Kidney (tissue), 14 donors: ENCODE data around the gene AHCYL2. TPM values are rescaled to one million over a fixed set of nuclear protein-coding genes. Genes with fewer than 3 reads are reported as not detected.

ENCODE experiments used
- DNase-seq, 5 donors: peaks; one replicate each; pipeline ENCODE4 v3.0.0-alpha.2; 2013 to 2020
- FAIRE-seq: peaks from 2 replicates; lab custom pipeline; 2012; peaks lifted over from hg19 to GRCh38; lab: Jason Lieb, UNC
- H3K27ac ChIP-seq, 2 donors: one replicate each; pipeline ENCODE4 v1.7.0; 2013; ENCODE audit warnings: low read depth in 2 of 2, low read length in 2 of 2, inconsistent platforms in 1 of 2
- H3K27me3 ChIP-seq: one replicate; pipeline ENCODE4 v1.7.1; 2013; ENCODE audit warnings: low read length, inconsistent platforms; ENCODE audit not compliant: control insufficient read depth, insufficient read depth
- H3K36me3 ChIP-seq, 3 donors: one replicate each; pipeline versions ENCODE4 v1.7.0 to v1.7.1; 2013; ENCODE audit warnings: low read length in 3 of 3, control low read depth in 1 of 3, inconsistent platforms in 1 of 3; ENCODE audit not compliant: insufficient read depth in 3 of 3, control insufficient read depth in 2 of 3
- H3K4me1 ChIP-seq, 3 donors: one replicate each; pipeline versions ENCODE4 v1.7.0 to v1.7.1; 2013; ENCODE audit warnings: low read length in 3 of 3, inconsistent platforms in 1 of 3, low read depth in 1 of 3; ENCODE audit not compliant: control insufficient read depth in 2 of 3, insufficient read depth in 2 of 3
- H3K4me3 ChIP-seq, 3 donors: one replicate each; pipeline versions ENCODE4 v1.7.0 to v1.8.1; 2013; ENCODE audit warnings: low read length in 3 of 3, control low read depth in 1 of 3, inconsistent platforms in 1 of 3
- H3K9ac ChIP-seq, 3 donors: one replicate each; pipeline versions ENCODE4 v1.7.0 to v1.7.1; 2013; ENCODE audit warnings: low read length in 3 of 3, control low read depth in 1 of 3, inconsistent platforms in 1 of 3
- H3K9me3 ChIP-seq, 3 donors: one replicate each; pipeline versions ENCODE4 v1.7.0 to v1.7.1; 2013; ENCODE audit warnings: low read length in 3 of 3, control low read depth in 1 of 3, inconsistent platforms in 1 of 3; ENCODE audit not compliant: control insufficient read depth in 2 of 3, insufficient read depth in 1 of 3
- CTCF ChIP-seq: IDR thresholded peaks from 3 replicates; pipeline ENCODE4 v1.5.1; 2012; ENCODE audit warnings: mild to moderate bottlenecking, moderate library complexity, borderline replicate concordance; ENCODE audit not compliant: insufficient read depth; ENCODE audit errors: extremely low read depth
- intact Hi-C: fragments of 100-400 bp; cut with DNase I; formaldehyde crosslinking; loops from one replicate; pipeline ENCODE4 v1.11.1; 2022
- polyA plus RNA-seq: library from polyadenylated mRNA; stranded (reverse); fragments of 350-450 nt; fragmentation: Illumina TruSeq; extraction: RNeasy Lipid Tissue Mini Kit (QIAGEN cat#74804); gene quantifications from one replicate; pipeline ENCODE4 v1.2.3, GENCODE V29; 2014; ENCODE audit warnings: low read depth, low replicate concordance; ENCODE audit not compliant: insufficient read depth
- total RNA-seq: library from RNA; stranded (reverse); fragmentation: NEBNext Ultra II Directional; extraction: Animal tissue kit (Norgen Biotek cat#: 25700); gene quantifications from one replicate; pipeline ENCODE4 v1.2.1, GENCODE V29; 2021
- donor health status: control.
- donor health status: control.
- donor health status: control.
- donor health status: control.
- donor health status: control.
- donor health status: DM: yes; HTN: yes; CAD: no.
- donor health status: Normal renal cell carcinoma (clear cell type).

Gene AHCYL2
- total and polyA plus RNA-seq, 2 donors from 2014 or later: 19.5 to 25.2 TPM

- no peak for TF ChIP-seq CTCF
- intact Hi-C loops: no loop called here
Measured at GRCh38 chr7:129317450-129317849, 92.6 kb downstream of the AHCYL2 start.

GRCh38 chr7:129327076-129327475, 102.2 kb downstream of the AHCYL2 start:
- Histone ChIP-seq H3K9ac (no peak overlapping the region), H3K4me1 (no peaks in the 10 kb centered on the region)

More at GRCh38 chr7:129317450-129317849, 92.6 kb downstream of the AHCYL2 start:
- Histone ChIP-seq H3K4me3 (no peak overlapping the region), H3K9ac (no peak overlapping the region), H3K4me1 (no peaks in the 10 kb centered on the region), H3K36me3 (no peaks in the 10 kb centered on the region), H3K9me3 (no peaks in the 10 kb centered on the region), H3K27ac (no peak overlapping the region), H3K27me3 (no peaks in the 10 kb centered on the region)
- no peak for FAIRE-seq
- DNase-seq: no peak

GRCh38 chr7:129332254-129333035, 107.6 kb downstream of the AHCYL2 start:
- no peak overlapping the region for H3K4me3 ChIP-seq
- no peak for TF ChIP-seq CTCF
- no peaks in the 10 kb centered on the region for H3K9me3 ChIP-seq
- DNase-seq: no peak
- intact Hi-C loops: no loop called here
- no peaks in the 10 kb centered on the region for H3K27me3 ChIP-seq
- H3K9ac ChIP-seq: no peak overlapping the region
- H3K36me3 ChIP-seq: no peaks in the 10 kb centered on the region
- no peak overlapping the region for H3K27ac ChIP-seq
- no peaks in the 10 kb centered on the region for H3K4me1 ChIP-seq
- FAIRE-seq: no peak

More at GRCh38 chr7:129327076-129327475, 102.2 kb downstream of the AHCYL2 start:
- Histone ChIP-seq H3K4me3 (no peak overlapping the region), H3K9me3 (peaks cover 0 to 7% (median 3%) of the 10 kb centered on the region in 3 donors), H3K27me3 (no peaks in the 10 kb centered on the region), H3K36me3 (no peaks in the 10 kb centered on the region), H3K27ac (no peak overlapping the region)
- no peak for FAIRE-seq
- intact Hi-C loops: no loop called here
- TF ChIP-seq CTCF: no peak
- no peak for DNase-seq

DNA sequence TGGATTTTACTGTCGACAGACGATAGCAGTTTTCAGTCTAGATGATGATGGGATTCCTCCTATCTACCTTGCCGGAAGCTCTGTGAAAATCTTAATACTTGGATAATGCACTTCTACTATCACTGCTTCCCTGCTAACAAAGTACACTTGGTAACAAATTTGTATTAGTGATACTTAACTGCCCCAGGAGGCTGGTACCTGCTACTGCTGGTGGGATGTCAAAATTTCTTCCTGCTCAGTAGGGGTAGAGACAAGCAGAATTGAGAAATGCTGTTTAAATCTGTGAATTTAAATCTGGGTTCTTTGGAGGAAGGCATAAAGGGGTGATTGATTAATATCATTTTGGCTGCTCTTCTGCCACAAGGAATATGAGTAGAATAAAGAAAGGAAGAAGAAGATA, 109.6 kb downstream of the AHCYL2 start:
- H3K4me1 ChIP-seq: no peaks in the 10 kb centered on the region
- FAIRE-seq (no peak), DNase-seq (no peak)
- H3K4me3 ChIP-seq: no peak overlapping the region
- no peak overlapping the region for H3K9ac ChIP-seq
- intact Hi-C loops: no loop called here
- H3K27me3 ChIP-seq: no peaks in the 10 kb centered on the region
- no peak for TF ChIP-seq CTCF
- no peaks in the 10 kb centered on the region for H3K9me3 ChIP-seq
- no peak overlapping the region for H3K27ac ChIP-seq
- H3K36me3 ChIP-seq: no peaks in the 10 kb centered on the region
